ENCODE results near the gene CCDC137.
A peak's percentile ranks its signal among the peaks of the same experiment; 100 is the strongest.

CCDC137 gene

DNA sequence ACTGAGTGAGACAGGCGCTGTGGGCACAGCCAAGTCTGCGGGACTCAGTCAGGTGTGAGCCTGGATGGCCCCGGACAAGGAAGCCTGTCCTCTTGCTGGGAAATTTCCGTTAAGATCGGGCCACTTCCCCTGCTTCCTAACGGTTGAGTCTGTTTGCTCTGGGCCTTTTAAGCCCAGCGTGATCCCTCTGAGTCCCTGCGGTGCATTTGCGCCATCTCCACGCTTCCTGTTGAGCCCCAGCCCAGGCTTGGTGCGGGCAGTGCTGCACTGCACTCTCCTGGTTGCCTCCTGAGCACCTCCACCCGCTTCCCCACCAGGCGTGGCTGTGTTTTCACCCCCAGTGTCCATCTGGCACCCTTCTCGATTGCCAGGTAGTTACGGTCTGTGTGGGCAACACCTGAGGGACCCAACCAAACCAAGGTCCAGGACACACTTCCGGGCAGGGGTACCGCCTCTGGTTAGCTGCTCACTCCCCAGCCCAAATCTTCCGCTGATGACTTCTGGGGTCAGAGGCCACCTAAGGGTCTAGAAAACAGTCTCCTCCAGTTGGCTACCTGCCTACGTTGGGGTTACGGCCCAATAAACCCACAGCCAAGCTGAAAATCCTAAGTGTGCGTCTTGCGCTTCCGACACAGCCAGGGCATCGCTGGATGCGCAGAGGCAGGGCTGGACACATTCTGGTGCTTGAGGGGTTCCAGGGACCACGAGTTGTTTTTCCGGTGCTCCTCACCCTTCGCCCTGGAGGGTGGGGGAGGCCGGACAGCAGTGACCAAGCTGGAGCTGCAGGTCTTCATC is 44.2 kb downstream of the CCDC137 start:
- in situ Hi-C loops (cut with HindIII; ENCODE audit: low sequenced_read_pairs), result no loop called here
- TF ChIP-seq, protein P1, sequence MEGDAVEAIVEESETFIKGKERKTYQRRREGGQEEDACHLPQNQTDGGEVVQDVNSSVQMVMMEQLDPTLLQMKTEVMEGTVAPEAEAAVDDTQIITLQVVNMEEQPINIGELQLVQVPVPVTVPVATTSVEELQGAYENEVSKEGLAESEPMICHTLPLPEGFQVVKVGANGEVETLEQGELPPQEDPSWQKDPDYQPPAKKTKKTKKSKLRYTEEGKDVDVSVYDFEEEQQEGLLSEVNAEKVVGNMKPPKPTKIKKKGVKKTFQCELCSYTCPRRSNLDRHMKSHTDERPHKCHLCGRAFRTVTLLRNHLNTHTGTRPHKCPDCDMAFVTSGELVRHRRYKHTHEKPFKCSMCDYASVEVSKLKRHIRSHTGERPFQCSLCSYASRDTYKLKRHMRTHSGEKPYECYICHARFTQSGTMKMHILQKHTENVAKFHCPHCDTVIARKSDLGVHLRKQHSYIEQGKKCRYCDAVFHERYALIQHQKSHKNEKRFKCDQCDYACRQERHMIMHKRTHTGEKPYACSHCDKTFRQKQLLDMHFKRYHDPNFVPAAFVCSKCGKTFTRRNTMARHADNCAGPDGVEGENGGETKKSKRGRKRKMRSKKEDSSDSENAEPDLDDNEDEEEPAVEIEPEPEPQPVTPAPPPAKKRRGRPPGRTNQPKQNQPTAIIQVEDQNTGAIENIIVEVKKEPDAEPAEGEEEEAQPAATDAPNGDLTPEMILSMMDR (IDR thresholded peaks at IDR 0.05; ENCODE audit: low read depth, low read length), result no peak
- no peak for DNase-seq (ENCODE audit: low read depth, low spot score)
- no peak overlapping the region for H3K4me3 ChIP-seq (ENCODE audit: low read depth, low read length)

DNA sequence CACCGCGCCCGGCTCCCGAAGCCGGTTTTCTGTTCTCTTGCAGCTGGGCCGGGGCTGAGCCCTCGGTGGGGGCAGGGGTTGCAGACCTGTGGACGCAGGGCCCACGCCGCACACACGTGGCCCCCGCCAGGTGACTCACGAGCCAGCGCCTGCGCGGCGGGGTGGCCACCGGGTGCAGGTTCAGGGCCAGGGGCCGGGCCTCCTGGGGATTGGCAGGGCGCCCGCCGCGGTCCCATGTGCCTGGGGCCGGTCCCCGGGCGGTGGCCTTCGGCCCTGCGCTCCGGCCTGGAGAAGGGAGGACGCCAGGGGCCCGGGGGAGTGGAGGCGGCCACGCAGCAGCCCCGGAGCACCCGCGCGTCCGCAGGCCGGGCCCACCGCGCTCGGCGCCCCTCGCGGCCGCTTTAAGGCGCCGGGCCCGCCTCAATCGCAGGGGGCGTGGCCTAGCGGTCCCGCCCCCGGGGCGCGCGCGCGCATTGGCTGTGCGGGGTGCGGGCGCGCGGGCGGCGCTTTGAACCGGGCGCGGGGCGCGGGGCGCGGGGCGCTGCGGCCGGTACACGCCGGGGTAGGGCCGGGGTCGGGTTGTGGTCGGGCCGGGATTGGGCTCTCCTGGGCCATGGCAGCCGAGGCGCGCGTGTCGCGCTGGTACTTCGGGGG is 45.4 kb downstream of the CCDC137 start, which contains the start of gene SLC25A10:
Gene SLC25A10 (plus strand): TSS at position 471 of the 654 bp plus-strand sequence. CDS start 143 bp downstream, at position 614.
- peak within 1 kb of the TSS; percentile 49 for H3K4me3 ChIP-seq (ENCODE audit: low read depth, low read length)
- DNase-seq (ENCODE audit: low read depth, low spot score), result peak; percentile 70
- TF ChIP-seq, protein P1 (IDR thresholded peaks at IDR 0.05; ENCODE audit: low read depth, low read length), result no peak
- in situ Hi-C loops (cut with HindIII; ENCODE audit: low sequenced_read_pairs), result no loop called here

DNA sequence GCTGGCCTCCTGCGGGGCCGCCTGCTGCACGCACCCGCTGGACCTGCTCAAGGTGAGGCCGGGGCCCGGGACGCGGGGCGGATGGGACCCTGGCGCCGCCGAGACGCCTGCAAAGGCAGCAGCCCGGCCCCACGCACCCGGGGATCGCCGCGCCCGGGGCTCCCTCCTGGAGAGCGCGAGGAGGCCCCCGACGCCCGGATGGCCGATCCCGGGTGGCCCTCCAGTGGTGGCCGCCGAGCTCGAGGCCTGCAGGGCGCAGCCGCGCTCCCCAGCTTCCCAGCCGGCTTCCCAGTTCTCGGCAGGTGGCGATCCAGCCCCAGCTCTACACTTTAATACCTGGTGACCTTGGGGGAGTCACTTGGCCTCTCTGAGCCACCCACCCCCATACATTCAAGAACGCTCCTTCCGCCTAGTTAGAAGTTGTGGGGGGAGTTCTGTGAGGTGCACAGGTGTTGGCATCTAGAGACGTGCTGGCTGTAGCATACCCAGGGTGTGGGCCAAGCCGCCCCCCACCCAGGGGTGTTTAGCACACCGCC is 46.0 kb downstream of the CCDC137 start:
- H3K4me3 ChIP-seq (ENCODE audit: low read depth, low read length), result peak overlapping the region; percentile 49
- TF ChIP-seq, protein P1 (IDR thresholded peaks at IDR 0.05; ENCODE audit: low read depth, low read length), result peak; percentile 7
- DNase-seq (ENCODE audit: low read depth, low spot score), result no peak
- in situ Hi-C loops (cut with HindIII; ENCODE audit: low sequenced_read_pairs), result no loop called here

DNA sequence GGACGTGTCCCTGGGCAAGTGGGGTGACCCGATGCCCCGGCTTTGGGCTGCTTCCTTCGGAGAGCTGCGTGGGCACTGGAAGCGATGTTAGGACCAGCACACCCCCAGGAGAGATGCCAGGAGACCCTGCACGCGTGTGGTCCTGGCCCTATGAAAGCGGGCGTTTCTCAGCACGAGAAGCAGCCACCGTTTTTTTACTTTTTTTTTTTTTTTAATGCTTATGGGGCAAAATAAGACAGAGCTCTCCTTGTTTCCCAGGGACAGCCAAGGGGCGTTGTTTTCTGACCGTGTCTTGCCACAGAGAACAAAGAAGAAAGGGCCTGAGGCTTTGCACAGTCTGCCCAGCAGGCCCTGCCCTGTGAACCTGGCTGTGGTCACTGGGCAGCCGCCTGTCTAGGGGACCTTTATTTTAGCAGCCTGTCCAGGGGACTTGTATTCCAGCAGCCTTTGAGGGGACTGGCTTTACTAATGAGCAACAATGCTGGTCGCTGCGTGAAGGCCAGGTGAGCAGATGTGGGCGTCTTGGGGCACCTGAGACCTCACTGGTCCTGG is 46.5 kb downstream of the CCDC137 start:
- no peak for DNase-seq (ENCODE audit: low read depth, low spot score)
- peak overlapping the region; percentile 49 for H3K4me3 ChIP-seq (ENCODE audit: low read depth, low read length)
- in situ Hi-C loops (cut with HindIII; ENCODE audit: low sequenced_read_pairs), result no loop called here
- TF ChIP-seq, protein P1 (IDR thresholded peaks at IDR 0.05; ENCODE audit: low read depth, low read length), result no peak

GRCh38 chr17:81713556-81714411 is 47.2 kb downstream of the CCDC137 start:
- no peak for DNase-seq (ENCODE audit: low read depth, low spot score)
- peak overlapping the region; percentile 49 for H3K4me3 ChIP-seq (ENCODE audit: low read depth, low read length)
- in situ Hi-C loops (cut with HindIII; ENCODE audit: low sequenced_read_pairs), result no loop called here
- TF ChIP-seq, protein P1 (IDR thresholded peaks at IDR 0.05; ENCODE audit: low read depth, low read length), result no peak
